ENCODE results near the gene CDKAL1. TPM values are rescaled to one million over a fixed set of nuclear protein-coding genes. Genes with fewer than 3 reads are reported as not detected.

The CDKAL1 gene
- total RNA-seq, 1 donor from 2014 or later: 34.3 TPM

DNA sequence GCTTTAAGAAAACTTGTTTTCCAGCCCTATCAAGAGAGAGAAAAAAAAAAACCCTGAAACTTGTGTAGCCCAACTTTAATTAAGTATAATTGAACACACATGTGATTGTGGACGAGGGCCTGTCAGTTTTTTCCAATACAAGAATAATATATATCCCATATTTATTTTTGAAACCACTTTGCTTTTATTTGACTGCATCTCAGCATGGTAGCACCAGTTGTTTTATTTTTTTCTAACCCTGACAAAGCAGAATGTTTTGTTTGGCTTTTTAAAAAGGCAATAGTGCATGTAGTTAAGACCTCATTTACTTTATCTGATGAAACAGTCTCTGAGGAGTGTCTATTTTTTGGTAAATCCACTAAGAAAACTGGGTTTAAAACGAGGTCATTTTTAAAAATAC is 257.7 kb downstream of the CDKAL1 start:
- Mint-ChIP-seq H3K4me1 (ENCODE audit: low read depth) (peaks cover 38% of the 10 kb centered on the region), H3K36me3 (ENCODE audit: insufficient read depth) (peaks cover 4% of the 10 kb centered on the region), H3K4me3 (ENCODE audit: low read depth) (no peak overlapping the region), H3K27me3 (peaks cover 4% of the 10 kb centered on the region), H3K27ac (no peak overlapping the region), H3K9me3 (ENCODE audit: low read depth) (no peaks in the 10 kb centered on the region)
- TF ChIP-seq, protein P1, sequence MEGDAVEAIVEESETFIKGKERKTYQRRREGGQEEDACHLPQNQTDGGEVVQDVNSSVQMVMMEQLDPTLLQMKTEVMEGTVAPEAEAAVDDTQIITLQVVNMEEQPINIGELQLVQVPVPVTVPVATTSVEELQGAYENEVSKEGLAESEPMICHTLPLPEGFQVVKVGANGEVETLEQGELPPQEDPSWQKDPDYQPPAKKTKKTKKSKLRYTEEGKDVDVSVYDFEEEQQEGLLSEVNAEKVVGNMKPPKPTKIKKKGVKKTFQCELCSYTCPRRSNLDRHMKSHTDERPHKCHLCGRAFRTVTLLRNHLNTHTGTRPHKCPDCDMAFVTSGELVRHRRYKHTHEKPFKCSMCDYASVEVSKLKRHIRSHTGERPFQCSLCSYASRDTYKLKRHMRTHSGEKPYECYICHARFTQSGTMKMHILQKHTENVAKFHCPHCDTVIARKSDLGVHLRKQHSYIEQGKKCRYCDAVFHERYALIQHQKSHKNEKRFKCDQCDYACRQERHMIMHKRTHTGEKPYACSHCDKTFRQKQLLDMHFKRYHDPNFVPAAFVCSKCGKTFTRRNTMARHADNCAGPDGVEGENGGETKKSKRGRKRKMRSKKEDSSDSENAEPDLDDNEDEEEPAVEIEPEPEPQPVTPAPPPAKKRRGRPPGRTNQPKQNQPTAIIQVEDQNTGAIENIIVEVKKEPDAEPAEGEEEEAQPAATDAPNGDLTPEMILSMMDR (IDR thresholded peaks at IDR 0.05; ENCODE audit: unreplicated experiment): no peak
- DNase-seq (ENCODE audit: low spot score, unreplicated experiment): no peak

DNA sequence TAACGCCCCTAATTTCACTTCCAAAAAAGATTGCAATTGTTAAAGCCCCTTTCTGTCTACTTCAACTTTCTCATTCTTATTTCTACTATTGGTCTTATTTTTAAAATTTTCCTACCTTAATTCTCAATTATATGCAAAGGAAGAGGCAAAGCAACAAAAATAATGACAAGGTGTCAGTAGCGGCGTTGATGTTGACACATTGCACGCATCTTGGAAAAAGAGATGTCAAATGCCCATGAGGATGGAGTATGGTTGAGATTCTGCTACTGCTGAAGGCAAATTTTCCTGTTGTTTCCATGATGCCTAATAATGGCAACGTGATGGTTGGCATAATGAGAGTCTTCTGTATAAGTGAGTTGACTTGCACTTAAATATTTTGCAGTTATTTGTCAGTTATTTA is 258.9 kb downstream of the CDKAL1 start:
- Mint-ChIP-seq H3K4me1 (ENCODE audit: low read depth) (peaks cover 27% of the 10 kb centered on the region), H3K27me3 (no peaks in the 10 kb centered on the region), H3K27ac (no peak overlapping the region)

DNA sequence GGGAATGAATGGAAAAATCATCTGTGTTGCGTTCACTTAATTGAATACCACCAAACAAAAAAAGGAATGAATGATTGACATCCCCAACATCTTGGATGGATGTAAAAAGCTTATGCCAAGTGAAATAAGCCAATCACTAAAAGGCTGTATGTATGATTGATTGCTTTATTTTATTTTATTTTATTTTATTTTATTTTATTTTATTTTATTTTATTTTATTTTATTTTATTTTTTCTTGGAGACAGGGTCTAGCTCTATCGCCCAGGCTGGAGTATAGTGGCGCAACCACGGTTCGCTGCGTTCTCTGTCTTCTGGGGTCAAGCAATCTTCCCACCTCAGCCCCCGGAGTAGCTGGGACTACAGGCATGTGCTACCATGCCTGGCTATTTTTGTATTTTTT is 263.3 kb downstream of the CDKAL1 start:
- Mint-ChIP-seq H3K27me3 (no peaks in the 10 kb centered on the region), H3K27ac (no peak overlapping the region), H3K4me1 (ENCODE audit: low read depth) (peaks cover 13% of the 10 kb centered on the region), H3K9me3 (ENCODE audit: low read depth) (peaks cover 4% of the 10 kb centered on the region), H3K4me3 (ENCODE audit: low read depth) (no peak overlapping the region), H3K36me3 (ENCODE audit: insufficient read depth) (peaks cover 6% of the 10 kb centered on the region)
- TF ChIP-seq, protein P1 (IDR thresholded peaks at IDR 0.05; ENCODE audit: unreplicated experiment): no peak
- DNase-seq (ENCODE audit: low spot score, unreplicated experiment): no peak

More for the DNA sequence above, 258.9 kb downstream of the CDKAL1 start:
- Mint-ChIP-seq H3K36me3 (ENCODE audit: insufficient read depth) (peaks cover 9% of the 10 kb centered on the region), H3K9me3 (ENCODE audit: low read depth) (peaks cover 4% of the 10 kb centered on the region), H3K4me3 (ENCODE audit: low read depth) (no peak overlapping the region)
- no peak for DNase-seq (ENCODE audit: low spot score, unreplicated experiment)
- TF ChIP-seq, protein P1 (IDR thresholded peaks at IDR 0.05; ENCODE audit: unreplicated experiment): no peak

DNA sequence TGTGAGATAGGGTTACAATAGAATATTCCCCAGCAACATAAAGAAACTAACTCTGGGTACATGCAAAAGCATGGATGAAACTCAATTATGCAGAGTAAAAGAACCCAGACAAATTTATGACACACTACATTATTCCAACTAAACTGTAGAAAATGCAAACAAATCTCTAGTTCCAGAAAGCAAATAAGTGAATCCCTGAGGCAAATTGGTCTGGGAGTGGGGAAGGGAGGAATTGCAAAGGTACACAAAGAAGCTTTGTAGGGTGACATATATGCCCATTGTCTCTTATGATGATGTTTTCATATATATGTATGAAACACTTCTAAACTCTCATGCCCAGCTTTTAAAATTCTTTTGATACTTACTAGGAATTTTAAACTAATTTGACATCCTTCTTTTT is 266.0 kb downstream of the CDKAL1 start:
- Mint-ChIP-seq H3K4me3 (ENCODE audit: low read depth) (no peak overlapping the region), H3K36me3 (ENCODE audit: insufficient read depth) (peaks cover 7% of the 10 kb centered on the region), H3K27me3 (no peaks in the 10 kb centered on the region), H3K9me3 (ENCODE audit: low read depth) (peaks cover 4% of the 10 kb centered on the region), H3K4me1 (ENCODE audit: low read depth) (peaks cover 13% of the 10 kb centered on the region), H3K27ac (peak overlapping the region; percentile 52)
- TF ChIP-seq, protein P1 (IDR thresholded peaks at IDR 0.05; ENCODE audit: unreplicated experiment): no peak
- DNase-seq (ENCODE audit: low spot score, unreplicated experiment): no peak

DNA sequence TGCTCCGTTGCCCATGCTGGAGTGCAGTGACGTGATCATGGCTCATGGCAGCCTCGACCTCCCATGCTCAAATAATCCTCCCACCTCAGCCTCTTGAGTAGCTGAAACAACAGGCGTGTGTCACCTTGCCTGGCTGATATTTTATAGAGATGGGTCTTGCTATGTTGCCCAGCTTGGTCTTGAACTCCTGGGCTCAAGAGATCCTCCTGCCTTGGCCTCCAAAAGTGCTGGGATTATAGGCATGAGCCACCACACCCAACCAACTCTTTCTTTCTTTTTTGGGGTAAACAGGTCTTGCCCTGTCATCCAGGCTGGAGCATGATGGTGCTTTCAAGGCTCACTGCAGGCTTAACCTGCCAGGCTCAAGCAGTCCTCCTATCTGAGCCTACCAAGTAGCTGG is 266.4 kb downstream of the CDKAL1 start:
- Mint-ChIP-seq H3K9me3 (ENCODE audit: low read depth) (peaks cover 4% of the 10 kb centered on the region), H3K36me3 (ENCODE audit: insufficient read depth) (peaks cover 7% of the 10 kb centered on the region), H3K4me3 (ENCODE audit: low read depth) (no peak overlapping the region), H3K27me3 (no peaks in the 10 kb centered on the region), H3K27ac (no peak overlapping the region), H3K4me1 (ENCODE audit: low read depth) (peaks cover 13% of the 10 kb centered on the region)
- TF ChIP-seq, protein P1 (IDR thresholded peaks at IDR 0.05; ENCODE audit: unreplicated experiment): no peak
- DNase-seq (ENCODE audit: low spot score, unreplicated experiment): no peak

Measured in progenitor cell of endocrine pancreas (in vitro differentiated cells).